Measurements from ENCODE around the gene LRRC46.

LRRC46 gene

GRCh38 chr17:47866941-47867340 is 35.5 kb downstream of the LRRC46 start:
- H3K27ac Mint-ChIP-seq: peak overlapping the region; percentile 9
- H3K4me1 Mint-ChIP-seq (ENCODE audit: low read depth): peaks cover 21% of the 10 kb centered on the region
- no peaks in the 10 kb centered on the region for H3K36me3 Mint-ChIP-seq (ENCODE audit: low read depth)
- H3K9me3 Mint-ChIP-seq: no peaks in the 10 kb centered on the region
- H3K4me3 Mint-ChIP-seq: no peak overlapping the region
- no peak for DNase-seq
- peaks cover 39% of the 10 kb centered on the region for H3K27me3 Mint-ChIP-seq

- Mint-ChIP-seq H3K9me3 (no peaks in the 10 kb centered on the region), H3K4me1 (ENCODE audit: low read depth) (peaks cover 15% of the 10 kb centered on the region), H3K27me3 (peaks cover 46% of the 10 kb centered on the region), H3K27ac (no peak overlapping the region), H3K36me3 (ENCODE audit: low read depth) (no peaks in the 10 kb centered on the region), H3K4me3 (no peak overlapping the region)
- no peak for DNase-seq
Observed at GRCh38 chr17:47867813-47868533, 36.5 kb downstream of the LRRC46 start.

- H3K36me3 Mint-ChIP-seq (ENCODE audit: low read depth): no peaks in the 10 kb centered on the region
- H3K4me1 Mint-ChIP-seq (ENCODE audit: low read depth): peaks cover 11% of the 10 kb centered on the region
- peaks cover 52% of the 10 kb centered on the region for H3K27me3 Mint-ChIP-seq
- no peak overlapping the region for H3K27ac Mint-ChIP-seq
- no peaks in the 10 kb centered on the region for H3K9me3 Mint-ChIP-seq
- DNase-seq: no peak
- no peak overlapping the region for H3K4me3 Mint-ChIP-seq
Observed at GRCh38 chr17:47869114-47869513, 37.6 kb downstream of the LRRC46 start.

- DNase-seq: no peak
- Mint-ChIP-seq H3K9me3 (no peaks in the 10 kb centered on the region), H3K27me3 (peaks cover 59% of the 10 kb centered on the region), H3K36me3 (ENCODE audit: low read depth) (no peaks in the 10 kb centered on the region), H3K4me1 (ENCODE audit: low read depth) (peaks cover 4% of the 10 kb centered on the region), H3K27ac (no peak overlapping the region), H3K4me3 (no peak overlapping the region)
Observed at GRCh38 chr17:47870056-47870455, 38.6 kb downstream of the LRRC46 start.

GRCh38 chr17:47871048-47871447 is 39.6 kb downstream of the LRRC46 start:
- Mint-ChIP-seq H3K27ac (no peak overlapping the region), H3K27me3 (peaks cover 66% of the 10 kb centered on the region), H3K9me3 (no peaks in the 10 kb centered on the region), H3K36me3 (ENCODE audit: low read depth) (no peaks in the 10 kb centered on the region), H3K4me1 (ENCODE audit: low read depth) (no peaks in the 10 kb centered on the region), H3K4me3 (no peak overlapping the region)
- no peak for DNase-seq

- DNase-seq: no peak
- no peak overlapping the region for H3K4me3 Mint-ChIP-seq
- H3K9me3 Mint-ChIP-seq: no peaks in the 10 kb centered on the region
- H3K4me1 Mint-ChIP-seq (ENCODE audit: low read depth): no peaks in the 10 kb centered on the region
- no peaks in the 10 kb centered on the region for H3K36me3 Mint-ChIP-seq (ENCODE audit: low read depth)
- H3K27me3 Mint-ChIP-seq: peaks cover 66% of the 10 kb centered on the region
- H3K27ac Mint-ChIP-seq: no peak overlapping the region
Observed at GRCh38 chr17:47872019-47872650, 40.7 kb downstream of the LRRC46 start.

GRCh38 chr17:47872651-47873161 is 41.2 kb downstream of the LRRC46 start:
- no peak overlapping the region for H3K27ac Mint-ChIP-seq
- H3K36me3 Mint-ChIP-seq (ENCODE audit: low read depth): no peaks in the 10 kb centered on the region
- no peak for DNase-seq
- no peaks in the 10 kb centered on the region for H3K4me1 Mint-ChIP-seq (ENCODE audit: low read depth)
- no peak overlapping the region for H3K4me3 Mint-ChIP-seq
- H3K9me3 Mint-ChIP-seq: no peaks in the 10 kb centered on the region
- H3K27me3 Mint-ChIP-seq: peaks cover 69% of the 10 kb centered on the region

- Mint-ChIP-seq H3K27ac (no peak overlapping the region), H3K4me1 (ENCODE audit: low read depth) (no peaks in the 10 kb centered on the region), H3K36me3 (ENCODE audit: low read depth) (no peaks in the 10 kb centered on the region), H3K27me3 (peaks cover 68% of the 10 kb centered on the region), H3K9me3 (no peaks in the 10 kb centered on the region), H3K4me3 (no peak overlapping the region)
- DNase-seq: no peak
Observed at GRCh38 chr17:47873200-47874090, 42.0 kb downstream of the LRRC46 start.

GRCh38 chr17:47875011-47875985 is 43.8 kb downstream of the LRRC46 start:
- Mint-ChIP-seq H3K27ac (no peak overlapping the region), H3K27me3 (peaks cover 52% of the 10 kb centered on the region)
- no peak for DNase-seq

GRCh38 chr17:47877368-47878034 is 46.0 kb downstream of the LRRC46 start:
- Mint-ChIP-seq H3K27me3 (peaks cover 32% of the 10 kb centered on the region), H3K4me3 (no peak overlapping the region), H3K9me3 (no peaks in the 10 kb centered on the region), H3K36me3 (ENCODE audit: low read depth) (no peaks in the 10 kb centered on the region), H3K27ac (no peak overlapping the region), H3K4me1 (ENCODE audit: low read depth) (peaks cover 4% of the 10 kb centered on the region)
- no peak for DNase-seq

More at GRCh38 chr17:47875011-47875985, 43.8 kb downstream of the LRRC46 start:
- no peaks in the 10 kb centered on the region for H3K36me3 Mint-ChIP-seq (ENCODE audit: low read depth)
- no peak overlapping the region for H3K4me3 Mint-ChIP-seq
- no peaks in the 10 kb centered on the region for H3K9me3 Mint-ChIP-seq
- peaks cover 4% of the 10 kb centered on the region for H3K4me1 Mint-ChIP-seq (ENCODE audit: low read depth)

- H3K27me3 Mint-ChIP-seq: peaks cover 26% of the 10 kb centered on the region
- H3K4me3 Mint-ChIP-seq: no peak overlapping the region
- peaks cover 11% of the 10 kb centered on the region for H3K4me1 Mint-ChIP-seq (ENCODE audit: low read depth)
- H3K9me3 Mint-ChIP-seq: no peaks in the 10 kb centered on the region
- no peak for DNase-seq
- no peak overlapping the region for H3K27ac Mint-ChIP-seq
- no peaks in the 10 kb centered on the region for H3K36me3 Mint-ChIP-seq (ENCODE audit: low read depth)
Observed at GRCh38 chr17:47878203-47879027, 46.9 kb downstream of the LRRC46 start.

- H3K36me3 Mint-ChIP-seq (ENCODE audit: low read depth): no peaks in the 10 kb centered on the region
- no peak for DNase-seq
- H3K4me3 Mint-ChIP-seq: no peak overlapping the region
- peaks cover 24% of the 10 kb centered on the region for H3K27me3 Mint-ChIP-seq
- H3K9me3 Mint-ChIP-seq: no peaks in the 10 kb centered on the region
- peaks cover 18% of the 10 kb centered on the region for H3K4me1 Mint-ChIP-seq (ENCODE audit: low read depth)
- H3K27ac Mint-ChIP-seq: no peak overlapping the region
Observed at GRCh38 chr17:47879028-47879585, 47.6 kb downstream of the LRRC46 start.

All from activated T-cell treated with anti-CD3 and anti-CD28 coated beads, Interleukin-2, amount 50 U/mL, for 24 hours (primary cell).